GM15510 (cell line): Measurements from ENCODE around the gene LYRM1.

Experiments used
- POLR2A ChIP-seq: IDR thresholded peaks from 3 replicates; pipeline ENCODE4 v1.6.1; 2011; ENCODE audit warnings: borderline replicate concordance; ENCODE audit not compliant: insufficient read length; ENCODE audit errors: extremely low read depth

The LYRM1 gene

GRCh38 chr16:20900299-20901067 lies at the start of gene LYRM1, which contains the start of gene DCUN1D3:
LYRM1 (plus strand) TSS chr16:20900771; CDS start chr16:20915556, 14,785 bp downstream.
DCUN1D3 (minus strand) TSS chr16:20900358; CDS start chr16:20862538, 37,820 bp downstream.
- TF ChIP-seq POLR2A = peak; percentile 78

- TF ChIP-seq POLR2A = no peak
Measured at GRCh38 chr16:20850981-20851380, 49.6 kb upstream of the LYRM1 start.

- TF ChIP-seq POLR2A = no peak
Measured at GRCh38 chr16:20851601-20852000, 49.0 kb upstream of the LYRM1 start.

GRCh38 chr16:20853143-20853542 lies 47.4 kb upstream of the LYRM1 start:
- TF ChIP-seq POLR2A = no peak

- TF ChIP-seq POLR2A = no peak
Measured at GRCh38 chr16:20853981-20854620, 46.5 kb upstream of the LYRM1 start.

GRCh38 chr16:20854963-20855362 lies 45.6 kb upstream of the LYRM1 start:
- TF ChIP-seq POLR2A = no peak

GRCh38 chr16:20857281-20857680 lies 43.3 kb upstream of the LYRM1 start:
- no peak for TF ChIP-seq POLR2A

GRCh38 chr16:20859229-20859628 lies 41.3 kb upstream of the LYRM1 start:
- TF ChIP-seq POLR2A = no peak

GRCh38 chr16:20859699-20860098 lies 40.9 kb upstream of the LYRM1 start:
- no peak for TF ChIP-seq POLR2A

- TF ChIP-seq POLR2A = no peak
Measured at GRCh38 chr16:20860361-20860760, 40.2 kb upstream of the LYRM1 start.

GRCh38 chr16:20862162-20862960 lies 38.2 kb upstream of the LYRM1 start:
- TF ChIP-seq POLR2A = no peak

GRCh38 chr16:20865420-20866131 lies 35.0 kb upstream of the LYRM1 start:
- TF ChIP-seq POLR2A = no peak

- no peak for TF ChIP-seq POLR2A
Measured at GRCh38 chr16:20866145-20866772, 34.3 kb upstream of the LYRM1 start.

GRCh38 chr16:20866801-20867200 lies 33.8 kb upstream of the LYRM1 start:
- TF ChIP-seq POLR2A = no peak
